Lower leg skin (tissue), 4 donors: Measurements from ENCODE around the gene ALOX5. TPM values are rescaled to one million over a fixed set of nuclear protein-coding genes. Genes with fewer than 3 reads are reported as not detected.

Experiments
- DNase-seq, 2 donors: peaks; one replicate each; pipeline ENCODE4 v3.0.0-alpha.2; 2019; ENCODE audit warnings: low spot score in 2 of 2
- H3K4me3 ChIP-seq: fragments of 200-600 bp; sonication (generic); 2 replicates; pipeline ENCODE4 v1.5.1; 2017; ENCODE audit warnings: mild to moderate bottlenecking, low read depth; ENCODE audit not compliant: poor library complexity, severe bottlenecking
- CTCF ChIP-seq, 3 donors: fragments of 450-650 bp; IDR thresholded peaks; one replicate each; pipeline ENCODE4 v1.5.1; 2016; ENCODE audit warnings: antibody characterized with exemption in 3 of 3, mild to moderate bottlenecking in 3 of 3, moderate library complexity in 2 of 3
- POLR2A ChIP-seq, 2 donors: fragments of 450-650 bp; IDR thresholded peaks; one replicate each; pipeline ENCODE4 v1.6.1; 2016 to 2017; ENCODE audit warnings: antibody characterized with exemption in 2 of 2, mild to moderate bottlenecking in 1 of 2, moderate library complexity in 1 of 2
- WGBS, 2 donors: methylation state at CpG; one replicate each; pipeline ENCODE4 v1.1.5; 2018; 5-methylcytosine and 5-hydroxymethylcytosine counted together
- intact Hi-C: fragments of 100-400 bp; cut with DNase I; formaldehyde crosslinking; loops from one replicate; pipeline ENCODE4 v1.15.0; 2023; ENCODE audit warnings: low total_unique reads
- total RNA-seq, 4 donors: library from RNA; depleted of rRNA; stranded (reverse); fragments of >200 nt; gene quantifications; one replicate each; pipeline ENCODE4 v1.1.0, GENCODE V29; 2016

The ALOX5 gene
- total RNA-seq, 4 donors from 2014 or later, result 7.4 to 16.0 (median 11.9) TPM

GRCh38 chr10:45375101-45375500, 1.1 kb downstream of the ALOX5 start:
- TF ChIP-seq CTCF (IDR thresholded peaks at IDR 0.05) (no peak), POLR2A (IDR thresholded peaks at IDR 0.05) (no peak)
- 74 to 81% methylated on average over 8 of the region's 8 CpGs for WGBS, 2 donors
- DNase-seq, result no peak
- no peak overlapping the region for H3K4me3 ChIP-seq
- intact Hi-C loops, result no loop called here

GRCh38 chr10:45375716-45376231, 1.8 kb downstream of the ALOX5 start:
- no peak for DNase-seq
- WGBS, 2 donors, result 76 to 79% methylated on average over 12 of the region's 12 CpGs
- intact Hi-C loops, result no loop called here
- no peak overlapping the region for H3K4me3 ChIP-seq
- no peak for TF ChIP-seq POLR2A (IDR thresholded peaks at IDR 0.05)
- no peak for TF ChIP-seq CTCF (IDR thresholded peaks at IDR 0.05)

GRCh38 chr10:45376371-45376801, 2.4 kb downstream of the ALOX5 start:
- no peak overlapping the region for H3K4me3 ChIP-seq
- 76 to 82% methylated on average over 2 of the region's 2 CpGs for WGBS, 2 donors
- TF ChIP-seq POLR2A (IDR thresholded peaks at IDR 0.05) (no peak), CTCF (IDR thresholded peaks at IDR 0.05) (no peak)
- no peak for DNase-seq
- intact Hi-C loops, result no loop called here

GRCh38 chr10:45377321-45377720, 3.3 kb downstream of the ALOX5 start:
- intact Hi-C loops, result no loop called here
- 60 to 62% methylated on average over 4 of the region's 4 CpGs for WGBS, 2 donors
- no peak for DNase-seq
- TF ChIP-seq POLR2A (IDR thresholded peaks at IDR 0.05) (no peak), CTCF (IDR thresholded peaks at IDR 0.05) (no peak)
- no peak overlapping the region for H3K4me3 ChIP-seq

- TF ChIP-seq CTCF (IDR thresholded peaks at IDR 0.05) (no peak), POLR2A (IDR thresholded peaks at IDR 0.05) (no peak)
- no peak for DNase-seq
- intact Hi-C loops, result no loop called here
- WGBS, 2 donors, result 65 to 73% methylated on average over 5 of the region's 5 CpGs
- no peak overlapping the region for H3K4me3 ChIP-seq
These were observed 3.8 kb downstream of the ALOX5 start for GRCh38 chr10:45377858-45378257.
